Mesothelial cell of epicardium (in vitro differentiated cells): ENCODE measurements around the gene EVA1B. TPM values are rescaled to one million over a fixed set of nuclear protein-coding genes. Genes with fewer than 3 reads are reported as not detected.

Experiments used
- DNase-seq, 2 experiments: peaks; one replicate each; pipeline ENCODE4 v3.0.0; 2021; ENCODE audit warnings: low spot score in 2 of 2; ENCODE audit not compliant: unreplicated experiment in 2 of 2
- H3K27ac Mint-ChIP-seq: 2 replicates; pipeline ENCODE4 v1.8.0; 2021; ENCODE audit warnings: mixed read lengths
- H3K27me3 Mint-ChIP-seq: 2 replicates; pipeline ENCODE4 v1.8.0; 2021; ENCODE audit warnings: low read depth, mixed read lengths
- H3K36me3 Mint-ChIP-seq: 2 replicates; pipeline ENCODE4 v1.8.0; 2021; ENCODE audit warnings: mixed read lengths
- H3K4me1 Mint-ChIP-seq: 2 replicates; pipeline ENCODE4 v1.8.0; 2021; ENCODE audit warnings: mixed read lengths
- H3K4me3 Mint-ChIP-seq: 2 replicates; pipeline ENCODE4 v1.8.0; 2021; ENCODE audit warnings: mild to moderate bottlenecking, moderate library complexity, mixed read lengths
- H3K9me3 Mint-ChIP-seq: 2 replicates; pipeline ENCODE4 v1.8.0; 2021; ENCODE audit warnings: mixed read lengths
- total RNA-seq: library from RNA; stranded (reverse); gene quantifications from 3 replicates; pipeline ENCODE4 v1.2.1, GENCODE V29; 2021
- TF ChIP-seq, protein P1 (sequence below): fragments of 200-600 bp; sonication (generic); IDR thresholded peaks from one replicate; pipeline ENCODE4 v1.5.0; 2021; ENCODE audit warnings: antibody characterized with exemption; ENCODE audit not compliant: unreplicated experiment

The EVA1B gene
- total RNA-seq, 1 donor from 2014 or later, result 80.4 TPM

- no peak overlapping the region for H3K4me3 Mint-ChIP-seq
- TF ChIP-seq, protein P1, sequence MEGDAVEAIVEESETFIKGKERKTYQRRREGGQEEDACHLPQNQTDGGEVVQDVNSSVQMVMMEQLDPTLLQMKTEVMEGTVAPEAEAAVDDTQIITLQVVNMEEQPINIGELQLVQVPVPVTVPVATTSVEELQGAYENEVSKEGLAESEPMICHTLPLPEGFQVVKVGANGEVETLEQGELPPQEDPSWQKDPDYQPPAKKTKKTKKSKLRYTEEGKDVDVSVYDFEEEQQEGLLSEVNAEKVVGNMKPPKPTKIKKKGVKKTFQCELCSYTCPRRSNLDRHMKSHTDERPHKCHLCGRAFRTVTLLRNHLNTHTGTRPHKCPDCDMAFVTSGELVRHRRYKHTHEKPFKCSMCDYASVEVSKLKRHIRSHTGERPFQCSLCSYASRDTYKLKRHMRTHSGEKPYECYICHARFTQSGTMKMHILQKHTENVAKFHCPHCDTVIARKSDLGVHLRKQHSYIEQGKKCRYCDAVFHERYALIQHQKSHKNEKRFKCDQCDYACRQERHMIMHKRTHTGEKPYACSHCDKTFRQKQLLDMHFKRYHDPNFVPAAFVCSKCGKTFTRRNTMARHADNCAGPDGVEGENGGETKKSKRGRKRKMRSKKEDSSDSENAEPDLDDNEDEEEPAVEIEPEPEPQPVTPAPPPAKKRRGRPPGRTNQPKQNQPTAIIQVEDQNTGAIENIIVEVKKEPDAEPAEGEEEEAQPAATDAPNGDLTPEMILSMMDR, result no peak
- no peaks in the 10 kb centered on the region for H3K27me3 Mint-ChIP-seq
- H3K9me3 Mint-ChIP-seq, result no peaks in the 10 kb centered on the region
- peaks cover 14% of the 10 kb centered on the region for H3K4me1 Mint-ChIP-seq
- no peak for DNase-seq
- H3K36me3 Mint-ChIP-seq, result peaks cover 5% of the 10 kb centered on the region
- peak overlapping the region; percentile 88 for H3K27ac Mint-ChIP-seq
Observed at GRCh38 chr1:36366091-36366661, 42.7 kb upstream of the EVA1B start.

DNA sequence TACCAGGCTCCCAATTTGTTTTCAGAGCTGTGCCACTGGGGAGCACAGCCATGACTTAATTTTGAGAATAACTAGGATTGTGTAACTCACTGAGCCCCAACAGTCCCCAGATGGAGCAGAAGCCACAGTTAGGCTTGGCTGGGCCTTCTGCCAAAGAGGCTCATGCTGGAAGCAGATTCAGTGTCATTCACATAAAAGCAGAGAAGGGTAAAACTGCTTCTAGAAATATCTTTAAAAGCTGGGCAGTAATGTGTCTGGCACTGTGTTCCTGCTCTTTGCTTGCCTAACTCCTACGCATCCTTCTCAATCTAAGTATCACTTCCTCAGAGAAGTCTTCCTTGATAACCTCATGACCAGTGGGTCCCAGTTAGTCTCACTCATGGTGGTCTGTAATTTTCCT lies 41.9 kb upstream of the EVA1B start:
- Mint-ChIP-seq H3K9me3 (no peaks in the 10 kb centered on the region), H3K27ac (peak overlapping the region; percentile 88), H3K4me1 (peaks cover 14% of the 10 kb centered on the region), H3K4me3 (no peak overlapping the region), H3K36me3 (peaks cover 5% of the 10 kb centered on the region), H3K27me3 (no peaks in the 10 kb centered on the region)
- TF ChIP-seq, protein P1, result no peak
- DNase-seq, result no peak

- peaks cover 20% of the 10 kb centered on the region for H3K36me3 Mint-ChIP-seq
- no peaks in the 10 kb centered on the region for H3K27me3 Mint-ChIP-seq
- no peaks in the 10 kb centered on the region for H3K4me1 Mint-ChIP-seq
- H3K27ac Mint-ChIP-seq, result no peak overlapping the region
- no peak overlapping the region for H3K4me3 Mint-ChIP-seq
- TF ChIP-seq, protein P1, result no peak
- no peaks in the 10 kb centered on the region for H3K9me3 Mint-ChIP-seq
- no peak for DNase-seq
Observed at GRCh38 chr1:36359911-36360550, 36.6 kb upstream of the EVA1B start.

DNA sequence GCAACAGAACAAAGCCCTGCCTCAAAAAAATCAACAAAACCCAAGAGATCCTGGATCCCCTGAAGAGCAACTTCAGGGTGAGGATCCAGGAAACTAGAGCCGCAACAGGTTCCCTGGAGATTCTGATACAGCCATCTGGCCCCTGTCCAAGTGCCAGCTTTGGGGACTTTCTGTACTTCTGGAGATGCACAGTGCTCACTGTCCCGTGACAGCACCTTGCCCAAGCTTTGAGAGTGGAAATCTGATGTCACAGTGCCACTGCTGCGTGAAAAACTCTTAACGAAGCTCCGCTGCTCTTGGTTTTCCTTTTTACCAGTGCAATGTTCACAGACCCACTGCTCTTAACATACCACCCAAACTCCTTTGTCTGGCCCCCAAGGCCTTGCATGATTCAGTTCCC lies 35.9 kb upstream of the EVA1B start:
- no peak overlapping the region for H3K27ac Mint-ChIP-seq
- H3K9me3 Mint-ChIP-seq, result no peaks in the 10 kb centered on the region
- no peak for DNase-seq
- no peaks in the 10 kb centered on the region for H3K4me1 Mint-ChIP-seq
- peaks cover 22% of the 10 kb centered on the region for H3K36me3 Mint-ChIP-seq
- no peak overlapping the region for H3K4me3 Mint-ChIP-seq
- H3K27me3 Mint-ChIP-seq, result no peaks in the 10 kb centered on the region
- TF ChIP-seq, protein P1, result no peak

- Mint-ChIP-seq H3K9me3 (no peaks in the 10 kb centered on the region), H3K4me3 (no peak overlapping the region), H3K27me3 (no peaks in the 10 kb centered on the region), H3K36me3 (peaks cover 26% of the 10 kb centered on the region), H3K4me1 (no peaks in the 10 kb centered on the region), H3K27ac (no peak overlapping the region)
- TF ChIP-seq, protein P1, result no peak
- DNase-seq, result no peak
Observed at GRCh38 chr1:36358514-36359084, 35.2 kb upstream of the EVA1B start.
